MCF 10A (cell line): ENCODE data around the gene BNIP5. TPM values are rescaled to one million over a fixed set of nuclear protein-coding genes. Genes with fewer than 3 reads are reported as not detected.

ENCODE experiments used
- BruUV-seq: library from RNA; stranded (reverse); fragments of 400-500 nt; replicated peaks from 2 replicates; lab custom pipeline; 2021; lab: Mats Ljungman, UMichigan
- CTCF ChIA-PET: fragments of 300-600 bp; sonication (Branson Sonifier 250); formaldehyde crosslinking; extraction: SDS; loops from one replicate; lab custom pipeline; 2021; ENCODE audit warnings: antibody characterized with exemption, inconsistent platforms; lab: Yijun Ruan, JAX
- POLR2A ChIA-PET: fragments of 300-600, 350-650 bp; sonication (Branson Sonifier 250); formaldehyde crosslinking; extraction: SDS; loops from one replicate; lab custom pipeline; 2020; ENCODE audit warnings: antibody characterized with exemption, inconsistent platforms; lab: Yijun Ruan, JAX
- DNase-seq: peaks from one replicate; pipeline ENCODE4 v3.0.0-alpha.2; 2018; ENCODE audit not compliant: unreplicated experiment
- H3K27ac Mint-ChIP-seq: one replicate; pipeline ENCODE4 v1.8.0; 2022; ENCODE audit warnings: mild to moderate bottlenecking, low read depth, mixed read lengths; ENCODE audit not compliant: unreplicated experiment
- H3K27me3 Mint-ChIP-seq: one replicate; pipeline ENCODE4 v1.8.0; 2022; ENCODE audit warnings: mixed read lengths; ENCODE audit not compliant: insufficient read depth, unreplicated experiment
- H3K36me3 Mint-ChIP-seq: one replicate; pipeline ENCODE4 v1.8.0; 2022; ENCODE audit warnings: mild to moderate bottlenecking, moderate library complexity, mixed read lengths; ENCODE audit not compliant: insufficient read depth, unreplicated experiment
- H3K4me1 Mint-ChIP-seq: one replicate; pipeline ENCODE4 v1.8.0; 2022; ENCODE audit warnings: mixed read lengths; ENCODE audit not compliant: insufficient read depth, unreplicated experiment
- H3K4me3 Mint-ChIP-seq: one replicate; pipeline ENCODE4 v1.8.0; 2022; ENCODE audit warnings: mild to moderate bottlenecking, moderate library complexity, mixed read lengths; ENCODE audit not compliant: unreplicated experiment
- H3K9me3 Mint-ChIP-seq: one replicate; pipeline ENCODE4 v1.8.0; 2022; ENCODE audit warnings: mixed read lengths; ENCODE audit not compliant: unreplicated experiment
- intact Hi-C: fragments of 100-400 bp; cut with micrococcal nuclease; formaldehyde crosslinking; loops from 2 replicates; pipeline ENCODE4 v1.14.1; 2022
- total RNA-seq: library from RNA; stranded (reverse); gene quantifications from 2 replicates; pipeline ENCODE4 v1.2.3, GENCODE V29; 2022
- TF ChIP-seq, protein P1 (sequence below): fragments of 200-600 bp; IDR thresholded peaks from one replicate; pipeline ENCODE4 v1.8.0; 2022; ENCODE audit warnings: antibody characterized with exemption, mild to moderate bottlenecking; ENCODE audit not compliant: unreplicated experiment

BNIP5 gene
- total RNA-seq, 1 experiment from 2014 or later: not detected

DNA sequence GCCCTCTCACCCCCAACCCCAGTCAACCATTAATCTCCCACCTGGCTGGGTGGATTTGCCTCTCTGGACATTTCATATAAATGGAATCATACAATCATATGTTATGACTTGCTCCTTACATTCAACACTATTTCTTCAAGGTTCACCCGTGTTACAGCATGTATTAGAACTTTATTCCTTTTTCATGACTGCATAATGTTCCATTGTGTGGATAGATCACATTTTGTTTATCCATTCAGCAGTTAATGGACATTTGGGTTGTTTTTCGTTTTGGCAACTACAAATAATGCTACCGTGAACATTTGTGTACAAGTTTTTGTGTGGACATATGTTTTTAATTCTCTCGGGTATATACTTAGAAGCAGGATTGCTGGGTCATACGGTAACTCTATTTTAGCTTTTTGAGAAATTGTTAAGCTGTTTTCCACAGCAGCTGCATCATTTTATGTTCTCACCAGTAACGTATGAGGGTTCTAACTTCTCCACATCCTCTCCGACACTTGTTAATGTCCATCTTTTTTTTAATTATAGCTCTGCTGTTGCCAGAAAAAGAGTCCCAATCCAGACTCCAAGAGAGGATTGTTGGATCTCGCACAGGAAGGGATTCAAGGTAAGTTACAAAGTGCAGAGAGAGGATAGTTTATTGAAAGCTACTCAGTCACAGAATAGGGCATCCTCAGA is 15.9 kb upstream of the BNIP5 start:
- BruUV-seq: no TSS peak
- peaks cover 6% of the 10 kb centered on the region for H3K4me1 Mint-ChIP-seq
- H3K36me3 Mint-ChIP-seq: no peaks in the 10 kb centered on the region
- ChIA-PET POLR2A (no interaction called here), CTCF (interaction anchor here (0.7 to 8.5 kb wide), 4 partner anchors 12 to 501 kb away, joined by 3 to 43 read pairs (median 4); no protein-coding TSS in a partner anchor)
- no peak for DNase-seq
- intact Hi-C loops: no loop called here
- no peak overlapping the region for H3K4me3 Mint-ChIP-seq
- H3K9me3 Mint-ChIP-seq: no peaks in the 10 kb centered on the region
- no peak overlapping the region for H3K27ac Mint-ChIP-seq
- TF ChIP-seq, protein P1, sequence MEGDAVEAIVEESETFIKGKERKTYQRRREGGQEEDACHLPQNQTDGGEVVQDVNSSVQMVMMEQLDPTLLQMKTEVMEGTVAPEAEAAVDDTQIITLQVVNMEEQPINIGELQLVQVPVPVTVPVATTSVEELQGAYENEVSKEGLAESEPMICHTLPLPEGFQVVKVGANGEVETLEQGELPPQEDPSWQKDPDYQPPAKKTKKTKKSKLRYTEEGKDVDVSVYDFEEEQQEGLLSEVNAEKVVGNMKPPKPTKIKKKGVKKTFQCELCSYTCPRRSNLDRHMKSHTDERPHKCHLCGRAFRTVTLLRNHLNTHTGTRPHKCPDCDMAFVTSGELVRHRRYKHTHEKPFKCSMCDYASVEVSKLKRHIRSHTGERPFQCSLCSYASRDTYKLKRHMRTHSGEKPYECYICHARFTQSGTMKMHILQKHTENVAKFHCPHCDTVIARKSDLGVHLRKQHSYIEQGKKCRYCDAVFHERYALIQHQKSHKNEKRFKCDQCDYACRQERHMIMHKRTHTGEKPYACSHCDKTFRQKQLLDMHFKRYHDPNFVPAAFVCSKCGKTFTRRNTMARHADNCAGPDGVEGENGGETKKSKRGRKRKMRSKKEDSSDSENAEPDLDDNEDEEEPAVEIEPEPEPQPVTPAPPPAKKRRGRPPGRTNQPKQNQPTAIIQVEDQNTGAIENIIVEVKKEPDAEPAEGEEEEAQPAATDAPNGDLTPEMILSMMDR: no peak
- no peaks in the 10 kb centered on the region for H3K27me3 Mint-ChIP-seq

DNA sequence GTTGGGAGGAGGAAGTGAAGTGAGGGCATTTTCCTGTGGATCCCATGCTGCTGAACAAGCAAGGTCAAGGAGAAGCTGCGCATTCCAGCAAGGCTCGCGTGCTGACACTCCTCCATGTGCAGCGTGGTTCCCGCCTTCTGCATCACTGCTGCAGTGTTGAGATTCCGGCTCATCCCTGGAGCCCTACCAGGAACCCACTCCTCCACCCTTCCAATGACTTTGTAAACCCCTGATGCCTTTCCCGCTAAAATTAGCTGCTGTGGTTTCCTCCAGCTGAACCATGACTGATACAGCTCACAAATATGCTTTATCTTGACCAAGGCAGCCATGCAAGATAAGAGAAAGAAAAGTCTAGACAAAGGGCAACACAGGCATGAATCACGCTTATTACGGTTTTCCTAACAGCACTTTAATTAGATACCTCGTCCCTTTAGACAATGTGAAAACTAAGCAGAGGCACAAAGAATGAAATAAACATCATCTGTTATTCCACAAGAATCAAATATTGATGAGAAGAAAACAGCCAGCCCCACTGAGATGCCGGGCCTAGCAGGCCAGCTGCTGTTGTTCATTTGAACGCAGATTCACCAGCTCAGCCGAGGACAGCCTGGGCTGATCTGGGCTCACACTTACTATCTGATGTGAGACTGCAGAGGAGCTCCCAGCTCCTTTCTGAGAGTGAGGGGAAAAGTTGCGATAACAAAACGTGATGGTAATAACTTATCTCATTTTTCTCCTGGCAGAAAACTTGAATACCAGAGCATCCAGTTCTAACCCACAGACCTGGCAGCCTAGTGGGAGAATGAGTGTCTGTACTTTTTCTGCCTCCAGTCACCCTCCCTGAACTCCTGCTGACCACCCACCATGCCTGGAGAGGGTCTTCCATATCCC is 14.2 kb upstream of the BNIP5 start:
- Mint-ChIP-seq H3K27ac (no peak overlapping the region), H3K4me1 (peaks cover 6% of the 10 kb centered on the region), H3K4me3 (no peak overlapping the region), H3K9me3 (no peaks in the 10 kb centered on the region), H3K27me3 (no peaks in the 10 kb centered on the region), H3K36me3 (no peaks in the 10 kb centered on the region)
- CTCF ChIA-PET: interaction anchor here (0.5 to 8.5 kb wide), 6 partner anchors 9 to 248 kb away, joined by 3 to 43 read pairs (median 6); no protein-coding TSS in a partner anchor
- no TSS peak for BruUV-seq
- intact Hi-C loops: no loop called here
- no peak for DNase-seq
- TF ChIP-seq, protein P1: no peak
- POLR2A ChIA-PET: interaction anchor here (0.7 kb wide), 1 partner anchor 7 kb away, joined by 3 read pairs; no protein-coding TSS in a partner anchor

DNA sequence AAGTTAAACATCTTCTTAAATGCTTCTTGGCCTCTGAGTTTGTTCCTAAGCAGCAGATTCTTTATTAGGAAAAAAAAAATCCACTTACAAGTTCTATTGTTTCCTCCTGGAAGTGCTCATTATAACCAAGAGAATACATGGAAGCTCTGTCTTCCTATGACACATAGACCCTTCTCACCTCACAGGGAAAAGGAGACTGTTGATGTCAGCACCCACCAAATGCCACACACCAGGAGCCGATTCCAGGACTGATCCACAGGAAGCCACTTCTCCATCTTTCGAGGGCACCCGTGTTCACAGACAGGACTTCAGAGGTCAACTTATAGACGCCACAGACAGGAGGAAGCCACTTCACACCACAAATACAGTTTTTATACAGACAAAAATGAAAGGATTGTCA is 13.4 kb upstream of the BNIP5 start:
- Mint-ChIP-seq H3K36me3 (no peaks in the 10 kb centered on the region), H3K27ac (no peak overlapping the region), H3K4me1 (peaks cover 6% of the 10 kb centered on the region), H3K4me3 (no peak overlapping the region), H3K9me3 (no peaks in the 10 kb centered on the region), H3K27me3 (no peaks in the 10 kb centered on the region)
- no peak for DNase-seq
- TF ChIP-seq, protein P1: no peak
- BruUV-seq: no TSS peak
- intact Hi-C loops: no loop called here
- ChIA-PET POLR2A (interaction anchor here (0.7 kb wide), 1 partner anchor 8 kb away, joined by 3 read pairs; no protein-coding TSS in a partner anchor), CTCF (interaction anchor here (0.6 to 8.5 kb wide), 3 partner anchors 9 to 13 kb away, joined by 6 to 43 read pairs (median 11); no protein-coding TSS in a partner anchor)

DNA sequence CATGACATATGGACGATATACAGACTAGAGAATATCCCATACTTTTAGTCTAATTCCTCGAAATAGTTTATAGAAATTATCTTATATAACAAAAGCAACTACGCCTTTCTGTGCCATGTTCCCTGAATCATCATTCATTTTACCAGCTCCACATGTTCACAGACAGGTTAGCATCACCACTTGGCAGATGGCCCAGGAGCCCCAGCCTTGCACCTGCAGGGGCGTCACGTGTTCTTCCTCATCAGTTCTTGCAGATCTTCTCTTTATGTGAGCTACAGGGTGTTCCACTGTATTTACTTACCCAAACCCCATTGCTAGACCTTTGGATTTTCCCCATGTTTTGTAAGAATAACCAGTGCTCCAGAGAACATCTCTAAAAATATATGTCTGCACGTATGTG is 12.6 kb upstream of the BNIP5 start:
- Mint-ChIP-seq H3K4me3 (no peak overlapping the region), H3K27me3 (no peaks in the 10 kb centered on the region), H3K9me3 (no peaks in the 10 kb centered on the region), H3K36me3 (no peaks in the 10 kb centered on the region), H3K4me1 (peaks cover 6% of the 10 kb centered on the region), H3K27ac (no peak overlapping the region)
- intact Hi-C loops: no loop called here
- TF ChIP-seq, protein P1: no peak
- BruUV-seq: no TSS peak
- CTCF ChIA-PET: interaction anchor here (0.6 to 8.5 kb wide), 3 partner anchors 9 to 179 kb away, joined by 3 to 43 read pairs (median 11); no protein-coding TSS in a partner anchor
- peak; percentile 64 for DNase-seq
- POLR2A ChIA-PET: interaction anchor here (0.7 to 1.0 kb wide), 2 partner anchors 11 to 99 kb away, joined by 3 read pairs; no protein-coding TSS in a partner anchor
